Measurements from ENCODE around the gene PRB4.

PRB4 gene

GRCh38 chr12:11310336-11310735 lies at the start of gene PRB4:
PRB4 (minus strand) TSS chr12:11310436; CDS start chr12:11310398, 38 bp downstream.
- no peak for DNase-seq (ENCODE audit: low spot score)

- peak; percentile 34 for DNase-seq (ENCODE audit: low spot score)
Measured at GRCh38 chr12:11351736-11352135, 41.5 kb upstream of the PRB4 start.

- DNase-seq (ENCODE audit: low spot score) = no peak
Measured at GRCh38 chr12:11348439-11348838, 38.2 kb upstream of the PRB4 start.

- no peak for DNase-seq (ENCODE audit: low spot score)
Measured at GRCh38 chr12:11347810-11348209, 37.6 kb upstream of the PRB4 start.

- no peak for DNase-seq (ENCODE audit: low spot score)
Measured at GRCh38 chr12:11344500-11344899, 34.3 kb upstream of the PRB4 start.

- DNase-seq (ENCODE audit: low spot score) = no peak
Measured at GRCh38 chr12:11324426-11324825, 14.2 kb upstream of the PRB4 start.

GRCh38 chr12:11321980-11322379 lies 11.7 kb upstream of the PRB4 start:
- no peak for DNase-seq (ENCODE audit: low spot score)

- DNase-seq (ENCODE audit: low spot score) = no peak
Measured at GRCh38 chr12:11307143-11307542, 3.1 kb downstream of the PRB4 start.

- no peak for DNase-seq (ENCODE audit: low spot score)
Measured at GRCh38 chr12:11273449-11273848, 36.8 kb downstream of the PRB4 start.

GRCh38 chr12:11269607-11270006 lies 40.6 kb downstream of the PRB4 start, which contains the start of gene PRB3:
PRB3 (minus strand) TSS chr12:11269707; CDS start chr12:11269669, 38 bp downstream.
- no peak for DNase-seq (ENCODE audit: low spot score)

GRCh38 chr12:11264501-11264900 lies 45.7 kb downstream of the PRB4 start:
- no peak for DNase-seq (ENCODE audit: low spot score)

Measured in kidney capillary endothelial cell (primary cell).